Stimulated activated CD4-positive, alpha-beta T cell treated with anti-CD3 and anti-CD28 coated beads, Interleukin-1b, Interleukin-23, amount 100 ng/mL, for 48 hours (primary cell): ENCODE results near the gene RASL12.
A peak's percentile ranks its signal among the peaks of the same experiment; 100 is the strongest.
"Not testable (repeated sequence)": the region's sequence is repeated elsewhere in the genome, so short reads cannot be mapped to it uniquely, and the experiment has no call there.

Experiments used
- DNase-seq: peaks from one replicate; pipeline ENCODE4 v3.0.0-alpha.2; 2020

The RASL12 gene

DNA sequence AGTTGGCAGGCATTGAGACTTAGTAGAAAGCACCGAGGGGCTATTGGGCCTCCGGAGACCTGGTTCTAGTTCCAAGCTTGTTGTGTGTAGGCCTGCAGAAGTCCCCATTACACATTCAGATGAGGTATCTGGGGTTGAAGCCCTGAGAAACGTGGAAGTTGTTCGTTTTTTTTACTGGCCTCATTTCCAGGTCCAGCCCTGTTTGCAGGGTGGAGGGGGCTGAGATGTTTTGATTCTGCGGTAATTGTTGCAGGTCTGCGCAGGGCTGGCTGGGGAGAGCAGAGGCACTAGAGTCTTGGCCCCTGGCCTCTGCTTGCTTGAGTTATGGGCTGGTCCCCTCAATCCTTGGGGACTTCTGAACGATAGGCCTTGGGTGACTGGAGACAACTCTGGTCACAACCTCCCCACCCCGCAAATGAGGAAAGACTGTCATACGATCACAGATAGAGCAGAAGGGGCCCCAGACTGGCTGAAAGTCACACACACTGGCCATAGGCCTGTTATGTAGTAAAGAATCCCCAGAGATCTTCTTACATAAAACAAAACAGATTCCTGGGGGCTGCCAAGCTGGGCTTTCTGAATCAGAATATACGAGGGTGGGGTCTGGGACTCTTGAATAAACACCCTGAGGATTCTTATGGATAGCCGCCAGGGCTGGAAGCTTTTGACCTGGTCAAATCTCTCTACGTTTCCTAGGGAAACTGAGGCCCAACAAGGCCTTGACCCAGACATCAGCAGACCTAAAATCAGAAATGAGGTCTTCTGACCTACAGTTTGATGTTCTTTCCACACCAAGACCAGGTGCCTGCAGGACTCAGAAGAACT is 24.4 kb upstream of the RASL12 start:
- DNase-seq: no peak

DNA sequence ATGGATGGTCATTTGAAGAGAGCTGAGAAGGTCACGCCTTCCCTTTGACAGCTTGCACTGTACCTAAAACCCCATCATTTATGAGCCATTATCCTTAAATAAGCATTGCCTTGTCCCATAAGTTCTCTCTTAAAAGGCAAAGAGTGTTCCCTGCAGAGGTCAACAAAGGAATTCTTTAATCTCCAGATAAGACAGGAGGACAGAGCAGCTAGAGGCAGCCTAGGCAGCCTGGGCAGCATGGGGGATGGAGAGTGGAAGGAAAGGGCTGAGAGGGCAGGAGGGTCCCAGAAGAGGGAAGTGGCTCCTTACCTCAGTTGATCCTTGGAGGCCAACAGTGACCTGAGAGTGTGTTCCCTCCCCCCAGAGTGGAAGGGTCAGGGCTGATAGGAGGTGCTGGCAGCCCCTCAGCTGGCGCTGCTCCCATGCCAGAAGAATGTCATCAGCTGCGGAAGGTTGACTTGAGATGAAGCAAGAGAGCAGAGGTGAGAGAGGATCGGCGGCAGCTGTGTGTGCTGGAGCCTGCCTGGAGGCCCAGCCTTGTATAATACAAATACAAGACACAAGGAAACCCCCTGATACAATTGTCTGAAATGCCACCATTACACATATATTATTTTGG is 21.5 kb upstream of the RASL12 start:
- no peak for DNase-seq

- no peak for DNase-seq
These were observed 20.8 kb upstream of the RASL12 start for GRCh38 chr15:65088643-65089021.

- no peak for DNase-seq
These were observed 20.3 kb upstream of the RASL12 start for GRCh38 chr15:65087873-65088642.

- no peak for DNase-seq
These were observed 19.6 kb upstream of the RASL12 start for GRCh38 chr15:65087411-65087810.

- no peak for DNase-seq
These were observed 18.9 kb upstream of the RASL12 start for GRCh38 chr15:65086680-65087111.

DNA sequence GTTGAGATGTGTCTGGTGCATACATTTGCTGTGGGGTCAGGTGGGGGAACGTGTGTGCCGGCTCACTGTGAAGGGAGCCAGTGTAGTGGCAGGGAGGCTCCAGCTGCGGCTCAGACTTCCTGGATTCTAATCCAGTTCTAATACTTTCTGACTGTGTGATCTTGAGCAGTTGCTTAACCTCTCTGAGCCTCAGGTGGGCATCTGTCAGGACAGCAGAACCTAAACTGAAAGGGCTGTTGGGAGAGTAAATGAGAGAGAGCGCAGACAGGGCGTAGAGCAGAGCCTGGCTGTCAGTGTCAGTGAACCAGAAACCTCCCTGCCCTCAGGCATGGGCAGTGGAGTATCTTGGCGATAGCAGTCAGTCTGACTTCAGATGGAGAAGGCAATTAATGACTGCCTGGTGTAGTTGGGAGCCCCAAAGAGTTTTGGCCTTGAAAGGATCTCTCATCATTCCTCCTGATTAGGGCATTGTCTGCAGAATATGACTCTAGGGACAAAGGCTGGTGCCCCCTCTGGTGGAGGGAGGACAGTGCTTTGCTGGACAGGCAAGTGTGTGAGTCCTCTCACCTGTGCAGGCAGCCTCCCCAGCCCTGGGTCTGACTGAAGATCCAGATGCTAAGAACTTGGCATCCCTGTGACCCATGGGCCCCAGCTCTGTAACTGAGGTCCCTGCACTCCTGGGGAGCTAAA is 18.3 kb upstream of the RASL12 start:
- DNase-seq: no peak

- no peak for DNase-seq
These were observed 17.5 kb upstream of the RASL12 start for GRCh38 chr15:65085207-65085753.

DNA sequence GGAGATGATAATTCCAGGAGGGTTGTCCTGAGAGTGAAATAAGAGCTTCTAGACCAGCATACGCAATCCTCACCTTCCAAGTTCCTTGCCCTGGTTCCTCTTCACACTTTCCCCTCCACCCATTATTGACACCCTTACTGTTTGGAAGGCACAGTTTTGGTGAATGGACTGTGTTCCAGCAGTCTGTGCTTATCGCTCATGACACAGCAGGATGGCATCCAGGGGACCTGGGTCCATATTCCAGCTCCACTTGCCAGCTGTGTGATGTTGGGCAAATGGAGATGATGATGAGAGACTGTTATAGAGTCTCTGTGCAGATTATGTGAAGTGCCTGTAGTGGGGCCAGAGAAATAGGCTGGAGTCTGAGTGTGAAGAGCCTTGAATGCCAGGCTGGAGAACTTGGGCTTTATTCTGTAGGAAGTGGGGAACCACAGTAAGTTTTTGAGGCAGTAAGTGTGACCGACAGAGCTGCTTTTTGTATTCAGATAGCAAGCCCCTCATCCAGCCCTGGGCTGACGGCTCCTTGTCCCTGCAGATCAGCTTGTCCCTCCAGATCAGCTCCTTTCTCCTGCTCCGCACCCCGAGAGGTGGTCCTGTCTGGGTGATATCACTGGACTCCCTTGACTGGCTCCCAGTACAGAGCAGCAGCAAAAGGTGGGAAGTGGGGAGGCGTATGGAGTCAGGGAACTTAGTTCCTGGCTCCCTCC is 16.9 kb upstream of the RASL12 start:
- DNase-seq: no peak

DNA sequence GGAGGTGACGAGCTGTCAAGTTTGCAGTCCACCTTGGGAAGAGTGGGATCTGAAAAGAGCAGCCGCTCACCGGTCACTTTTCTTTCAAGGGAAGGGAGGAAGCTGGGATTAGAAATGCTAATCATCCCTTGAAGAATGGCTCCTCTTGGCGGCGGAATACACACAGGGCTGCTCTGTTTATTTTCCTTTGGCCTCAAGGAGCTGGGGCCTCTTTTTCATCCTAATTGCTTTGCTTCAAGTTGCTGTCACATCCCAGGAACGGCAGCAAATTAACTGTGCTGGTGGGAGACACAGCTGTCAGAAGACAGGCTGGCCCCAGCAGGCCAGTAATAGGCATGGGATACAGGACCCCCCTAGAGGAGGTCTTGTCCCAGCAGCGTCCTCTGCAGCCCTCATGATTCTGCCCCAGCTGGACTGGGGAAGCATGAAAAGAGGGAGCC is 15.5 kb upstream of the RASL12 start:
- DNase-seq: no peak

- DNase-seq: no peak
These were observed 14.6 kb upstream of the RASL12 start for GRCh38 chr15:65082303-65082953.

DNA sequence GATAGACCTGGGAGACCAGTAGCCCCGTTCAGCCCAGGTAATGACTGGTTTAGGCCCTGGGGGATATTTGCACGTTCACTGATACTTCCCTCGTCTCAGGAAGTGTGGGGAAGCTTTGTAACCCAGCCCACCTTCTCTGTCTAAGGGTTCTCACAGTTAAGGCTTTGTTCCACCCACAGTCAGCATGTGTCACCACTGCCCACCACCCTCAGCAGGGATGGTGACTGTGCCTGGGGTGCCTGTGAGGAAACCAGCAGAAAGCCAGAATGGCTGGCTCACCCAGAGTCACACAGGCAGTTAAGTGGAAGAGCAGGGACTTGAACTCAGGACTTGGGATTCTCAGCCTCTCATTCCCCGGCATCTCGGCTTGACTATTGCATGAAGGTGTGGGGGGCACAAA is 14.0 kb upstream of the RASL12 start:
- peak; percentile 40 for DNase-seq

DNA sequence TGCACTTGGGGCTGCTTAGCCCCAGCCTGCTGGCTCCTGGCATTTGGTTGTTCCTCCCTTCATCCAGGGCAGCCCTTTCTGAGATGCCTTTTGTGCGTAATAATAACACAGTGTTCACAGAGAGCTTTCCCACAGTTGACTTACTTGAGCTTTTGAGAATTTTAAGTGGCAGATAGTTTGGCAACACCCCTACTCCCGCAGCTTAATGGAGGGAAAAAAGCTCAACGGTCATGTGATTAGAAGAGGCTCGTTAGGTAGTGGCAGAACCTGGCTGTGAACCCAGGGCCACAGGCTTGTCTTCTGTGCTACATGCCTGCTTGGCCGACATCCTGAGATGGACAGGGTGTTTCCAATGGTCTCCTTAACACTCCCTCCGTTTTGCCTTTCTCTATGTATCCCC is 13.5 kb upstream of the RASL12 start:
- DNase-seq: no peak

DNA sequence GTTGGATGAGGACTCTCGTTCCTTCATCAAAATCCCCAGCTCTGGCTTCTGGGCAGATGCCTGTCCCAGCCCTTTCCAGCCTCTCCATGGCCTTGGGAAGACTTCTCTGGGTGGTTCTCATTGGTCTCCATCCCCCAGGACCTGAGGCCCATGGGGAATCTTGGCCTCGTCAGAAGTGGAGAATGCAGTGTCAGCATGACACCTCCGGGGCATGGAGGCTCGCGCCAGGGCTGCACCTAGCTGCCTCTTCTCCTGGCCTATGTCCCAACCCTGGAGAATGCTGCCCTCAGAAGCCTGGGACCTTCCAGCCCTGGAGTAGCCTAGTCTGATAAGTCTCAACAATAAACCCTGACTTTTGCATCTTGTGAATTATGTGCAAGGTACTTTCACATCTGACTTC is 11.8 kb upstream of the RASL12 start:
- no peak for DNase-seq

- peak; percentile 61 for DNase-seq
These were observed 10.2 kb upstream of the RASL12 start for GRCh38 chr15:65077981-65078352.

DNA sequence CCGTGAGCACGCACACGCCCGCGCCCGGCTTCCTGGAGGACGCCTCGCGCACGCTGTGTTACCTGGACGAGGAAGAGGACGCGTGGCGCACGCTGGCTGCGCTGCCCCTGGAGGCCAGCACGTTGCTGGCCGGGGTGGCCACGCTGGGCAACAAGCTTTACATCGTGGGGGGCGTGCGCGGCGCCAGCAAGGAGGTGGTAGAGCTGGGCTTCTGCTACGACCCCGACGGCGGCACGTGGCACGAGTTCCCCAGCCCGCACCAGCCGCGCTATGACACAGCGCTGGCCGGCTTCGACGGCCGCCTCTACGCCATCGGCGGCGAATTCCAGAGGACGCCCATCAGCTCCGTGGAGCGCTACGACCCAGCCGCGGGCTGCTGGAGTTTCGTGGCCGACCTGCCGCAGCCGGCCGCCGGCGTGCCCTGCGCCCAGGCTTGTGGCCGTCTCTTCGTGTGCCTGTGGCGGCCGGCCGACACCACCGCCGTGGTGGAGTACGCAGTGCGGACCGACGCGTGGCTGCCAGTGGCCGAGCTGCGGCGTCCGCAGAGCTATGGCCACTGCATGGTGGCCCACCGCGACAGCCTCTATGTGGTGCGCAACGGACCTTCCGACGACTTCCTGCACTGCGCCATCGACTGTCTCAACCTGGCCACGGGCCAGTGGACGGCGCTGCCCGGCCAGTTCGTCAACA is 9.6 kb upstream of the RASL12 start:
- no peak for DNase-seq

GRCh38 chr15:65076486-65077290 is 8.9 kb upstream of the RASL12 start, which contains the start of gene KBTBD13:
Gene KBTBD13, plus strand, starts transcription at chr15:65076746. Its CDS starts 70 bp downstream, at chr15:65076816.
- DNase-seq: no peak

DNA sequence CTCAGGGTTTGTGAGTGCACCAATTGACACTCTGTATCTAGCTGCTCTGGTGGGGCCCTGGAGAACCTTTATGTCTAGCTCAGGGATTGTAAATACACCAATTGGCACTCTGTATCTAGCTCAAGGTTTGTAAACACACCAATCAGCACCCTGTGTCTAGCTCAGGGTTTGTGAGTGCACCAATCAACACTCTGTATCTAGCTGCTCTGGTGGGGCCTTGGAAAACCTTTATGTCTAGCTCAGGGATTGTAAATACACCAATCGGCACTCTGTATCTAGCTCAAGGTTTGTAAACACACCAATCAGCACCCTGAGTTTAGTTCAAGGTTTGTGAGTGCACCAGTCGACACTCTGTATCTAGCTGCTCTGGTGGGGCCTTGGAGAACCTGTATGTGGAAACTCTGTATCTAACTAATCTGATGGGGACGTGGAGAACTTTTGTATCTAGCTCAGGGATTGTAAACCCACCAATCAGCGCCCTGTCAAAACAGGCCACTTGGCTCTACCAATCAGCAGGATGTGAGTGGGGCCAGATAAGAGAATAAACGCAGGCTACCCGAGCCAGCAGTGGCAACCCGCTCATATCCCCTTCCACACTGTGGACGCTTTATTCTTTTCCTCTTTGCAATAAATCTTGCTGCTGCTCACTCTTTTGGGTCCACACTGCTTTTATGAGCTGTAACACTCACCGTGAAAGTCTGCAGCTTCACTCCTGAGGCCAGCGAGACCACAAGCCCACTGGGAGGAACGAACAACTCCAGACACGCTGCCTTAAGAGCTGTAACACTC is 8.0 kb upstream of the RASL12 start:
- DNase-seq: not testable (repeated sequence)

- DNase-seq: not testable (repeated sequence)
These were observed 7.2 kb upstream of the RASL12 start for GRCh38 chr15:65074946-65075345.
